OCI-LY7 (cell line): ENCODE measurements around the gene HSBP1L1. TPM values are rescaled to one million over a fixed set of nuclear protein-coding genes. Genes with fewer than 3 reads are reported as not detected.
A peak's percentile ranks its signal among the peaks of the same experiment; 100 is the strongest.

Experiments
- BruUV-seq: library from RNA; stranded (reverse); fragments of 400-500 nt; replicated peaks from 2 replicates; lab custom pipeline; 2021; lab: Mats Ljungman, UMichigan
- CTCF ChIA-PET: fragments of 300-600 bp; sonication (Branson Sonifier 250); formaldehyde crosslinking; loops from one replicate; lab custom pipeline; 2022; ENCODE audit warnings: antibody characterized with exemption; ENCODE audit not compliant: unreplicated experiment; lab: Charles Lee
- POLR2A ChIA-PET: fragments of 300-600 bp; sonication (Branson Sonifier 250); formaldehyde crosslinking; loops from one replicate; lab custom pipeline; 2022; ENCODE audit warnings: antibody characterized with exemption; lab: Charles Lee
- DNase-seq: peaks from one replicate; pipeline ENCODE4 v3.0.0-alpha.2; 2015; ENCODE audit warnings: low spot score
- H2AFZ ChIP-seq: fragments of 200-600 bp; sonication (generic), shearing (Covaris generic); 2 replicates; pipeline ENCODE4 v1.6.1; 2014; ENCODE audit warnings: mild to moderate bottlenecking, antibody characterized with exemption, low read length, moderate library complexity
- H3K27ac ChIP-seq: fragments of 200-600 bp; sonication (generic); 2 replicates; pipeline ENCODE4 v1.5.1; 2014; ENCODE audit warnings: mixed run types, low read depth, mild to moderate bottlenecking, moderate library complexity, low read length, inconsistent platforms; ENCODE audit not compliant: poor library complexity, severe bottlenecking
- H3K36me3 ChIP-seq: fragments of 200-600 bp; sonication (generic); 2 replicates; pipeline ENCODE4 v1.6.1; 2014; ENCODE audit warnings: mild to moderate bottlenecking, antibody characterized with exemption, low read length, moderate library complexity, mixed read lengths; ENCODE audit not compliant: insufficient read depth
- H3K4me1 ChIP-seq: fragments of 200-600 bp; sonication (generic); 2 replicates; pipeline ENCODE4 v1.5.1; 2014; ENCODE audit warnings: mild to moderate bottlenecking, low read length; ENCODE audit not compliant: insufficient read depth, poor library complexity, severe bottlenecking
- H3K4me2 ChIP-seq: fragments of 200-600 bp; sonication (generic); 2 replicates; pipeline ENCODE4 v1.6.1; 2014; ENCODE audit warnings: mild to moderate bottlenecking, low read length
- H3K4me3 ChIP-seq: fragments of 200-600 bp; sonication (generic); 2 replicates; pipeline ENCODE4 v1.5.1; 2014; ENCODE audit warnings: mild to moderate bottlenecking, low read depth, low read length; ENCODE audit not compliant: poor library complexity, severe bottlenecking
- H3K79me2 ChIP-seq: fragments of 200-600 bp; sonication (generic); 2 replicates; pipeline ENCODE4 v1.6.1; 2016; ENCODE audit warnings: low read depth, mild to moderate bottlenecking, low read length, moderate library complexity, mixed read lengths; ENCODE audit not compliant: insufficient read depth
- H3K9me2 ChIP-seq: fragments of 200-600 bp; sonication (generic); 2 replicates; pipeline ENCODE4 v1.6.1; 2016; ENCODE audit warnings: mild to moderate bottlenecking, low read length, mixed read lengths; ENCODE audit not compliant: insufficient read depth
- H3K9me3 ChIP-seq: fragments of 200-600 bp; sonication (generic); 2 replicates; pipeline ENCODE4 v1.6.1; 2014; ENCODE audit warnings: mild to moderate bottlenecking, mixed run types, low read length, mixed read lengths
- H4K20me1 ChIP-seq: fragments of 200-600 bp; sonication (generic); 2 replicates; pipeline ENCODE4 v1.6.1; 2014; ENCODE audit warnings: mild to moderate bottlenecking, antibody characterized with exemption, low read length, moderate library complexity, mixed read lengths; ENCODE audit not compliant: insufficient read depth
- EZH2phosphoT487 ChIP-seq: fragments of 200-600 bp; sonication (generic); IDR thresholded peaks from 2 replicates; pipeline ENCODE4 v1.6.1; 2018; ENCODE audit warnings: low read depth, borderline replicate concordance, mild to moderate bottlenecking, mixed run types, antibody characterized with exemption, low read length, moderate library complexity, mixed read lengths
- intact Hi-C: fragments of 100-400 bp; cut with micrococcal nuclease; formaldehyde crosslinking; loops from one replicate; pipeline ENCODE4 v1.10.0; 2022; ENCODE audit not compliant: unreplicated experiment
- total RNA-seq, 2 experiments: library from RNA; depleted of rRNA in 1 of 2; stranded (reverse); fragments of >200 nt in 1 of 2; shearing (Covaris generic) in 1 of 2; gene quantifications; 2 replicates each; pipeline ENCODE4 v1.2.3, GENCODE V29; 2014 to 2022
- TF ChIP-seq, protein P1 (sequence below): fragments of 200-600 bp; sonication (generic); conservative IDR thresholded peaks from 2 replicates; pipeline ENCODE4 v1.5.1; 2014; ENCODE audit warnings: mild to moderate bottlenecking, antibody characterized with exemption, low read length, moderate library complexity, mixed read lengths

The HSBP1L1 gene
- total RNA-seq, 2 experiments from 2014 or later: not detected

DNA sequence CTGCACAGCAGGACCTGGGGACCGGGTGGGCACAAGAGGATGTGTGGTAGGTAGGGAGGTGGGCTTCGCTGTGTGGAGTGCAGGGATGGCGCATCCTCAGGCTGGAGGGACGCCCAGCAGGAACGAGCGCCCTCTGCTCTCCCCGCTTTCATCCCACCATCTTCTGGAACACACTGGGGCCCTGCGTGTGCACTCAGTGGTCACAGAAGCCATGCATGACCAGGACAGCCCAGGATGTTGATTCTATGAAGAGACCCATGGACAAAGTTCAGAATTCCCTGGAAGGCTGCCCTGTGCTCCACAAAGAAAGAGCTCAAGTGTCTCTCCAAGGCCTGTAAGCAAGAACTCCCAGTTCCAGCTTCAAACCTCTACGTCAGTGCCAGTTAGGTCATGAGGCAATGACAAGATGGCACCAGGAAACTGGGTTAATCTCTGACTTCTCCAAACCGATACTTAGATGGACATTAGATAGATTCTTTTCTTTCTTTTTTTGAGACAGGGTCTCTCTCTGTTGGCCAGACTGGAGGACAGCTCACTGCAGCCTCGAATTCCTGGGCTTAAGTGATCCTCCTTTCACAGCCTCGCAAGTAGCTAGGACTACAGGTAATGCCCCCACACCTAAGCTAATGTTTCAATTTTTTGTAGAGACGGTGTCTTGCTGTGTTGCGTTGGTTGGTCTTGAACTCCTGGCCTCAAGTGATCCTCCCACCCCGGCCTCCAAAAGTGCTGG is 16.4 kb upstream of the HSBP1L1 start:
- Histone ChIP-seq H3K27ac (no peak overlapping the region), H3K36me3 (peaks cover 3% of the 10 kb centered on the region; the same call in 1 of the 2 replicates), H2AFZ (no peak overlapping the region), H3K4me2 (no peak overlapping the region), H3K9me2 (no peaks in the 10 kb centered on the region), H3K79me2 (no peaks in the 10 kb centered on the region), H3K9me3 (no peaks in the 10 kb centered on the region), H4K20me1 (peaks cover 5% of the 10 kb centered on the region; the same call in 1 of the 2 replicates), H3K4me1 (peaks cover 24% of the 10 kb centered on the region), H3K4me3 (no peak overlapping the region)
- no TSS peak for BruUV-seq
- intact Hi-C loops: no loop called here
- POLR2A ChIA-PET: no interaction called here
- TF ChIP-seq, protein P1, sequence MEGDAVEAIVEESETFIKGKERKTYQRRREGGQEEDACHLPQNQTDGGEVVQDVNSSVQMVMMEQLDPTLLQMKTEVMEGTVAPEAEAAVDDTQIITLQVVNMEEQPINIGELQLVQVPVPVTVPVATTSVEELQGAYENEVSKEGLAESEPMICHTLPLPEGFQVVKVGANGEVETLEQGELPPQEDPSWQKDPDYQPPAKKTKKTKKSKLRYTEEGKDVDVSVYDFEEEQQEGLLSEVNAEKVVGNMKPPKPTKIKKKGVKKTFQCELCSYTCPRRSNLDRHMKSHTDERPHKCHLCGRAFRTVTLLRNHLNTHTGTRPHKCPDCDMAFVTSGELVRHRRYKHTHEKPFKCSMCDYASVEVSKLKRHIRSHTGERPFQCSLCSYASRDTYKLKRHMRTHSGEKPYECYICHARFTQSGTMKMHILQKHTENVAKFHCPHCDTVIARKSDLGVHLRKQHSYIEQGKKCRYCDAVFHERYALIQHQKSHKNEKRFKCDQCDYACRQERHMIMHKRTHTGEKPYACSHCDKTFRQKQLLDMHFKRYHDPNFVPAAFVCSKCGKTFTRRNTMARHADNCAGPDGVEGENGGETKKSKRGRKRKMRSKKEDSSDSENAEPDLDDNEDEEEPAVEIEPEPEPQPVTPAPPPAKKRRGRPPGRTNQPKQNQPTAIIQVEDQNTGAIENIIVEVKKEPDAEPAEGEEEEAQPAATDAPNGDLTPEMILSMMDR: no peak
- TF ChIP-seq EZH2phosphoT487: no peak
- no peak for DNase-seq
- CTCF ChIA-PET: no interaction called here

DNA sequence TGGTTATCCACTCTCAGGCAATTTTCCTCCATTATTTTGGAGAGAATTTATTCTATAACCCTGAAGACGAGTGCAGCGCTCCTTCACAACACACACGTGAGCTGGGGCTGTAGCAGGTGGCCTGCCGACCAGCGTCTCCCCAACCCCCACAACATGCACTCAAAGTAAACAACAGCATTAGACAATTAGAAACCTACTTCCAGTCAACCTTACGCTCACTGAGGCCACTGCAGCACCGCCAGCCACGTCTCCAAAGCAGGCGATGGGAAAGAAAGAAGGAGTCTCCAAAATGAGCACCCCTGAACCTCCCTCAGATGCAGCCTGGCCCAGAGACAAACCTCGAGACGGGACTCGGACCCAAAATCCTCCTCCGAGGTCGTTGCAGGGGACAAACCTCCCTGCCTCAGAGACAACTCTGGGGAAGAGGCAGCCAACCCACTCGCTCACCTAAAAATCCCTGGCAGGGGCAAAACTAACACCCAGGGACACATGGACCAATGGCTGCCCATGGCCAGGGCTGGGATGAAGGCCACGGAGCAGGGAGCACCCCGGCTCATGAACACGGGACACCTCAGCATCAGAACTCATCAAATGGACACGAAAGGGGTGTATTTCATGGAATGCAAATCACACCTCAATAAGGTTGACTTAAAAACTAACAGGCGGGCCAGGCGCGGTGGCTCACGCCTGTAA is 15.6 kb upstream of the HSBP1L1 start:
- Histone ChIP-seq H3K4me3 (no peak overlapping the region), H3K36me3 (peaks cover 3% of the 10 kb centered on the region; the same call in 1 of the 2 replicates), H3K27ac (peak overlapping the region; percentile 76), H3K4me2 (peak overlapping the region; percentile 98; the same call in 1 of the 2 replicates), H3K9me2 (no peaks in the 10 kb centered on the region), H3K4me1 (peaks cover 24% of the 10 kb centered on the region), H4K20me1 (peaks cover 5% of the 10 kb centered on the region; the same call in 1 of the 2 replicates), H3K9me3 (no peaks in the 10 kb centered on the region), H3K79me2 (no peaks in the 10 kb centered on the region), H2AFZ (no peak overlapping the region)
- POLR2A ChIA-PET: no interaction called here
- CTCF ChIA-PET: no interaction called here
- no peak for DNase-seq
- TF ChIP-seq EZH2phosphoT487: no peak
- TF ChIP-seq, protein P1: no peak
- intact Hi-C loops: loop anchor here (1.0 kb wide), 1 partner anchor 38 kb away; no protein-coding TSS in a partner anchor
- BruUV-seq: no TSS peak
